SJCRH30 (cell line): ENCODE results near the gene BEND7. TPM values are rescaled to one million over a fixed set of nuclear protein-coding genes. Genes with fewer than 3 reads are reported as not detected.

Source experiments
- DNase-seq, 2 experiments: peaks; one replicate each; pipeline ENCODE4 v3.0.0-alpha.2; 2015 to 2020
- H3K27ac ChIP-seq: fragments of 250-450 bp; sonication (Bioruptor Pico); 2 replicates; pipeline ENCODE4 v1.5.1; 2020; ENCODE audit warnings: mild to moderate bottlenecking, moderate library complexity
- H3K27me3 ChIP-seq: fragments of 250-450 bp; sonication (Bioruptor Pico); 2 replicates; pipeline ENCODE4 v1.5.1; 2020; ENCODE audit warnings: mild to moderate bottlenecking, moderate library complexity
- H3K36me3 ChIP-seq: fragments of 250-450 bp; sonication (Bioruptor Pico); 2 replicates; pipeline ENCODE4 v1.5.1; 2020; ENCODE audit warnings: mild to moderate bottlenecking, moderate library complexity
- H3K4me1 ChIP-seq: fragments of 250-450 bp; sonication (Bioruptor Pico); 2 replicates; pipeline ENCODE4 v1.5.1; 2020; ENCODE audit warnings: mild to moderate bottlenecking, moderate library complexity
- H3K4me3 ChIP-seq: fragments of 250-450 bp; sonication (Bioruptor Pico); 2 replicates; pipeline ENCODE4 v1.5.1; 2020; ENCODE audit warnings: mild to moderate bottlenecking, moderate library complexity
- H3K9me3 ChIP-seq: fragments of 250-450 bp; sonication (Bioruptor Pico); replicated peaks from 2 replicates; pipeline ENCODE4 v1.5.1; 2020; ENCODE audit warnings: mild to moderate bottlenecking, moderate library complexity
- total RNA-seq: library from RNA; depleted of rRNA; stranded (reverse); fragments of >200 nt; shearing (Covaris generic); gene quantifications from 2 replicates; pipeline ENCODE4 v1.2.3, GENCODE V29; 2014

BEND7 gene
- total RNA-seq, 1 experiment from 2014 or later = 5.6 TPM

- Histone ChIP-seq H3K27me3 (peaks cover 5% of the 10 kb centered on the region; the same call in 1 of the 2 replicates), H3K4me3 (no peak overlapping the region), H3K4me1 (no peaks in the 10 kb centered on the region)
Observed at GRCh38 chr10:13535346-13535745, 6.5 kb upstream of the BEND7 start.

GRCh38 chr10:13529714-13529973 is 830 bp upstream of the BEND7 start:
- no peak overlapping the region for H3K27ac ChIP-seq
- no peaks in the 10 kb centered on the region for H3K4me1 ChIP-seq
- H3K4me3 ChIP-seq = peak overlapping the region; percentile 61
- H3K36me3 ChIP-seq = no peaks in the 10 kb centered on the region
- H3K9me3 ChIP-seq = no peaks in the 10 kb centered on the region
- DNase-seq = peak in 1 of 2 experiments; percentile 4
- no peaks in the 10 kb centered on the region; the same call in 1 of the 2 replicates for H3K27me3 ChIP-seq

More at GRCh38 chr10:13535346-13535745, 6.5 kb upstream of the BEND7 start:
- no peaks in the 10 kb centered on the region for H3K9me3 ChIP-seq
- no peak for DNase-seq
- no peaks in the 10 kb centered on the region for H3K36me3 ChIP-seq
- no peak overlapping the region for H3K27ac ChIP-seq

- H3K36me3 ChIP-seq = no peaks in the 10 kb centered on the region
- peak overlapping the region; percentile 55 for H3K4me3 ChIP-seq
- H3K27me3 ChIP-seq = no peaks in the 10 kb centered on the region; the same call in 1 of the 2 replicates
- no peaks in the 10 kb centered on the region for H3K4me1 ChIP-seq
- H3K27ac ChIP-seq = no peak overlapping the region
- no peaks in the 10 kb centered on the region for H3K9me3 ChIP-seq
- DNase-seq = peak; percentile 7 to 20
Observed at GRCh38 chr10:13528123-13528874, 515 bp downstream of the BEND7 start.

- DNase-seq = no peak
- H3K27me3 ChIP-seq = no peaks in the 10 kb centered on the region; the same call in 1 of the 2 replicates
- no peak overlapping the region for H3K27ac ChIP-seq
Observed at GRCh38 chr10:13527864-13528122, 1.0 kb downstream of the BEND7 start.

DNA sequence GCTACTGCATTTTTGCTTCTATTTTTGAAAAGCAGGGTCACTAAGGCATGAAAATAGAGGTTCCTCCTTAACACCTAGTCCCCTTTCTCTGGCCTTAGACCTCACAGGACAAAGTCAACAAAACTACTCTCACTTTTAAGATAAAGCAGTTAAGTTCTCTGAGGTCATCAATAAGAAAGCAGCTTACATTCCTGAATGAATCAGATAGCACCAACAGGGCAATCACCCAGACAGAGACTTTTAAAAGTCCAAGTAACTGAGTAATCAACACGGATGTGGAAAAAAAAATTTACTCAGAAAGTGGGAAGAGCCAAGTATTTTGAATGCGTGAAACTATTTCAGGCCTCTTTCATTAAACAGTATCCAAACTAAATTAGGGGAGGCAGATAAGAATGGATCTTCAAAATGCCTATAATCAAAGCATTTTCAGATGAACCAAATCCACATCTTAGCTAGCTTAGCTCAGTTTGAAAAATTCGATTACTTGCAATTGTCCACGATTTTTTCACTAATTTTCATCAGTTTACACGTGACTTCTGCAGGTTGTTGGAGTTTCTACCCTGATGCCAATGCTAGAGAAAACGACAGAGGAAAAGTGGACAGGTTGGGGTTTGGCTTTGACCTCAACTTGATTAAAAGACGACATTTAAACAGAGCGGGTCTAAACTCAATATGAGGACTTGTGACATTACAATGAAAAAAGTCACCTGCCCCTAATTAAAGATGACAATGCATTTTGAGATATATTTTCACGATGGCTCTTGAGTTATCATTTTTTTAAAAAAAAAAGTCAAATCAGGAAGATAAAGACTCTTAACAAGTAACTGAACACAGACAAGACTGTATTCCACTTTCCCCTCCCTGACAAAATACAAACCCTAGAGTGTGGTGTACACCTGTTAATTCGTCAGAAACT is 1.6 kb downstream of the BEND7 start:
- no peaks in the 10 kb centered on the region for H3K9me3 ChIP-seq
- no peaks in the 10 kb centered on the region; the same call in 1 of the 2 replicates for H3K27me3 ChIP-seq
- DNase-seq = no peak
- no peaks in the 10 kb centered on the region for H3K4me1 ChIP-seq
- H3K4me3 ChIP-seq = peak overlapping the region; percentile 55
- no peak overlapping the region for H3K27ac ChIP-seq
- H3K36me3 ChIP-seq = no peaks in the 10 kb centered on the region

More at GRCh38 chr10:13527864-13528122, 1.0 kb downstream of the BEND7 start:
- Histone ChIP-seq H3K4me1 (no peaks in the 10 kb centered on the region), H3K4me3 (peak overlapping the region; percentile 55), H3K9me3 (no peaks in the 10 kb centered on the region), H3K36me3 (no peaks in the 10 kb centered on the region)

- no peaks in the 10 kb centered on the region for H3K27me3 ChIP-seq
- no peaks in the 10 kb centered on the region for H3K9me3 ChIP-seq
- H3K27ac ChIP-seq = no peak overlapping the region
- no peak overlapping the region for H3K4me3 ChIP-seq
- H3K36me3 ChIP-seq = no peaks in the 10 kb centered on the region
- no peak for DNase-seq
- no peaks in the 10 kb centered on the region for H3K4me1 ChIP-seq
Observed at GRCh38 chr10:13525663-13526062, 3.2 kb downstream of the BEND7 start.

DNA sequence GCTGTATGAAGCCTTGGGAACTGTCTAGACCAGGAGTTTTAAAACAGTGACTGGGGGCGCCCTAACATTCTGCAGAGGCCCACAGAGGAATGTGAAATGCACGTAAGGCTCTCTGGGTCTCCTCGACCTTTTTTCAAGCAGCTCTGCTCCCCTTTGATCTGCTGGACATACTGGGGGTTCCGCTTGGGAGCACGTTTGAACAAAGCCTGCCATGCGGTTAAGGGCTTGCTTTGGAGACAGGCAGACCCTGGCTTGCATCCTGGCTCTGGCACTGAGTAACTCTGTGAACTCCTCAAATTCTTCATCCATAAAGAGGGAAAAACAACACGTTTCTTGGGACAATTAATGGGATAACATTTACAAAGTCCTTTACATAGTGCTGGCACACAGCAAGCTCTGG is 7.8 kb downstream of the BEND7 start:
- Histone ChIP-seq H3K4me1 (no peaks in the 10 kb centered on the region), H3K9me3 (no peaks in the 10 kb centered on the region), H3K27me3 (no peaks in the 10 kb centered on the region), H3K36me3 (no peaks in the 10 kb centered on the region), H3K27ac (no peak overlapping the region), H3K4me3 (no peak overlapping the region)
- no peak for DNase-seq

DNA sequence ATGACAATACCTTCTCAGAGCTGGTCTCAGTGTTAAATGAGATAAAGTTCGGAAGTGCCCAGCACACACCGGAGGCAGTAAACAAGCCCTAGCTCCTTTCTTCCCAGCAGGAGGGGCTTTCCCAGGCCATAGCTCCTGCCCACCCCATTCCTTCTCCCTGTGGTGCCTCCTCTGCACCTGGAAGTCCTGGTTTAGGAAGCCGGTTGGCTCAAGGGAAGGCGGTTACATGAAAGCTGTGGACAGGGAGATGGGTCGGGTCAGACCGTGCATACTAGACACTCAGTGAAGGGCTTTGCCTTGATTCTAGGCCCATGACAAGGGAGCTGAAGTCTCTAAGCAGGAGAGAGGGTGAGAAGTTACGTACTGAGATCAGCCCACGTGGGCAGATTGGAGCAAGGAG is 8.6 kb downstream of the BEND7 start:
- Histone ChIP-seq H3K4me1 (no peaks in the 10 kb centered on the region), H3K27ac (no peak overlapping the region), H3K27me3 (no peaks in the 10 kb centered on the region), H3K36me3 (no peaks in the 10 kb centered on the region), H3K9me3 (no peaks in the 10 kb centered on the region), H3K4me3 (no peak overlapping the region)
- no peak for DNase-seq

- H3K4me3 ChIP-seq = no peak overlapping the region
- no peak overlapping the region for H3K27ac ChIP-seq
- no peaks in the 10 kb centered on the region for H3K36me3 ChIP-seq
- no peaks in the 10 kb centered on the region for H3K27me3 ChIP-seq
- no peaks in the 10 kb centered on the region for H3K4me1 ChIP-seq
- peak in 1 of 2 experiments; percentile 17 for DNase-seq
- H3K9me3 ChIP-seq = no peaks in the 10 kb centered on the region
Observed at GRCh38 chr10:13518076-13518692, 10.6 kb downstream of the BEND7 start.

DNA sequence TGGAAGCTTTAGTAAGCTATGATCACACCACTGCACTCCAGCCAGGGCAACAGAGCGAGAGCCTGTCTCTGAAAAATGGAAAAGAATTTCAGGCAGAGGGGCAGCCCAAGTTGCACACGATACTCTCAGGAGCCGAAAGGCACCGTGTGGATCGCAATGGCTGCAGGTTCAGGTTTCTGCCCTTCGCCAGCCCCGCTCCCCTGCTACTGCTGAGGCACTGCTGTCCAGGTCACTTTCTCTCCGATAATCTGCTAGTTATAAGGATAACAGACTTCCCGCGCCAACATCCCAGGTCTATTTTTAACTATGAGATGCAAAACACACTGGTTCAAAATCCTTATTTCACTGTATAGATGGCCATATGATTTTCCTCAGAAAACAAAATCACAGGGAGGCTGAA is 11.1 kb downstream of the BEND7 start:
- H3K27me3 ChIP-seq = no peaks in the 10 kb centered on the region

GRCh38 chr10:13516176-13516575 is 12.6 kb downstream of the BEND7 start:
- Histone ChIP-seq H3K4me3 (no peak overlapping the region), H3K9me3 (no peaks in the 10 kb centered on the region), H3K27me3 (no peaks in the 10 kb centered on the region), H3K4me1 (no peaks in the 10 kb centered on the region), H3K36me3 (no peaks in the 10 kb centered on the region), H3K27ac (no peak overlapping the region)
- DNase-seq = no peak

More for the DNA sequence above, 11.1 kb downstream of the BEND7 start:
- Histone ChIP-seq H3K4me3 (no peak overlapping the region), H3K27ac (no peak overlapping the region), H3K36me3 (no peaks in the 10 kb centered on the region), H3K9me3 (no peaks in the 10 kb centered on the region), H3K4me1 (no peaks in the 10 kb centered on the region)
- DNase-seq = no peak

GRCh38 chr10:13515467-13515866 is 13.3 kb downstream of the BEND7 start:
- no peak for DNase-seq
- Histone ChIP-seq H3K27ac (no peak overlapping the region), H3K4me1 (no peaks in the 10 kb centered on the region), H3K27me3 (no peaks in the 10 kb centered on the region), H3K4me3 (no peak overlapping the region), H3K36me3 (no peaks in the 10 kb centered on the region), H3K9me3 (no peaks in the 10 kb centered on the region)

- no peaks in the 10 kb centered on the region for H3K36me3 ChIP-seq
- H3K9me3 ChIP-seq = no peaks in the 10 kb centered on the region
- DNase-seq = no peak
- H3K27me3 ChIP-seq = no peaks in the 10 kb centered on the region
- H3K4me1 ChIP-seq = no peaks in the 10 kb centered on the region
- H3K27ac ChIP-seq = no peak overlapping the region
- H3K4me3 ChIP-seq = no peak overlapping the region
Observed at GRCh38 chr10:13514296-13514695, 14.5 kb downstream of the BEND7 start.

DNA sequence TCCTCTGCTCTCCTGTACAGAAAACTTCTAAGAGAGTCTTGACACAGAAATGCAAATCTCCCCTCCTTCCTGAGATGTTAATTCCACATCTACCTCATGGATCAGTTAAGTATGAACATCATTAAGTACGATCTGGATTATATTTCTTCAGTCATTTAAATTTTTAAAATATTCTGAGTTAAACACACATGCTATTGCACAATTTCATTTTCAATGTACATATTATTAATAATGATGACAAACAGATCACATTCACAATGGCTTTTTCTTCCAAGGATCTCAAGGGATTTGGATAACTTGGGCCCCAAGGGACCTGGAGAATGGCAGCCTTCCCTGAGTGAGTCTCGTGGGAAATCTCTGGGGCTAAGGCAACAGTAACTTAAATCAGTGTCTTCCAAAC is 16.2 kb downstream of the BEND7 start:
- Histone ChIP-seq H3K4me1 (no peaks in the 10 kb centered on the region), H3K9me3 (no peaks in the 10 kb centered on the region)

DNA sequence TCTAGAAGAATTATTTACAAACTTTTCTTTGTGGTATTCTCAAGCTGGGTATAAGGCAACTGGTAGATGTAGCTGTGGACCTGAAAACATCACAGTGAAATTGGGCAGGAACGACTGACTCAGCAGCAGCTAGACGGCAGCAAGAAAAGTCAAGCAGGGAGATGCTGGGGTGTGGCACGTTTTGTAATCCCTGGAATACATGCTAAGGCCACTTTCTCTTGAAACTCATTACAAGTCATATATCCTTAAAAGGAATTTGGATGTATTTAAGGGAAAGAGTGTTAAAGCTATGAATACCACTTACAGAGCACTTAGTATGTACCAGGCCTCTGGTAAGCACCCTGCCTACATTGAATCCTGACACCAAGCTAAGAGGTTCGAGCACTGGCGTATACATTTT is 17.4 kb downstream of the BEND7 start:
- H3K36me3 ChIP-seq = no peaks in the 10 kb centered on the region
- no peaks in the 10 kb centered on the region for H3K9me3 ChIP-seq
- no peak for DNase-seq
- H3K4me3 ChIP-seq = no peak overlapping the region
- no peaks in the 10 kb centered on the region for H3K27me3 ChIP-seq
- no peak overlapping the region for H3K27ac ChIP-seq
- H3K4me1 ChIP-seq = no peaks in the 10 kb centered on the region

More for the DNA sequence above, 16.2 kb downstream of the BEND7 start:
- Histone ChIP-seq H3K27me3 (no peaks in the 10 kb centered on the region), H3K4me3 (no peak overlapping the region), H3K27ac (no peak overlapping the region), H3K36me3 (no peaks in the 10 kb centered on the region)
- no peak for DNase-seq
